Ramos (cell line): ENCODE data around the gene FBXW8.
"Not testable (repeated sequence)": the region's sequence is repeated elsewhere in the genome, so short reads cannot be mapped to it uniquely, and the experiment has no call there.

Experiments
- in situ Hi-C: fragments of 300-500 bp; cut with MboI; formaldehyde crosslinking; loops from one replicate; pipeline ENCODE4 v1.14.3; 2022; ENCODE audit warnings: low sequenced_read_pairs; ENCODE audit not compliant: unreplicated experiment

Gene FBXW8

GRCh38 chr12:117046425-117046824, 135.7 kb downstream of the FBXW8 start:
- in situ Hi-C loops: no loop called here

GRCh38 chr12:117046861-117047530, 136.2 kb downstream of the FBXW8 start:
- in situ Hi-C loops: no loop called here

- in situ Hi-C loops: no loop called here
Measured at GRCh38 chr12:117047810-117048584, 137.2 kb downstream of the FBXW8 start.

- in situ Hi-C loops: no loop called here
Measured at GRCh38 chr12:117048585-117048904, 137.8 kb downstream of the FBXW8 start.

- in situ Hi-C loops: no loop called here
Measured at GRCh38 chr12:117049295-117049694, 138.5 kb downstream of the FBXW8 start.

GRCh38 chr12:117050060-117050459, 139.3 kb downstream of the FBXW8 start:
- in situ Hi-C loops: no loop called here

- in situ Hi-C loops: no loop called here
Measured at GRCh38 chr12:117051380-117051779, 140.6 kb downstream of the FBXW8 start.

GRCh38 chr12:117052386-117053049, 141.8 kb downstream of the FBXW8 start:
- in situ Hi-C loops: no loop called here

- in situ Hi-C loops: no loop called here
Measured at GRCh38 chr12:117053050-117053400, 142.3 kb downstream of the FBXW8 start.

GRCh38 chr12:117053597-117054201, 142.9 kb downstream of the FBXW8 start:
- in situ Hi-C loops: no loop called here

GRCh38 chr12:117054279-117054678, 143.5 kb downstream of the FBXW8 start:
- in situ Hi-C loops: no loop called here

- in situ Hi-C loops: not testable (repeated sequence)
Measured at GRCh38 chr12:117057626-117058025, 146.9 kb downstream of the FBXW8 start.

GRCh38 chr12:117058442-117059072, 147.8 kb downstream of the FBXW8 start:
- in situ Hi-C loops: no loop called here

GRCh38 chr12:117059156-117059555, 148.4 kb downstream of the FBXW8 start:
- in situ Hi-C loops: no loop called here

- in situ Hi-C loops: no loop called here
Measured at GRCh38 chr12:117060246-117060928, 149.6 kb downstream of the FBXW8 start.

GRCh38 chr12:117060929-117061305, 150.2 kb downstream of the FBXW8 start:
- in situ Hi-C loops: no loop called here

GRCh38 chr12:117061555-117062079, 150.9 kb downstream of the FBXW8 start:
- in situ Hi-C loops: no loop called here

GRCh38 chr12:117063162-117063911, 152.6 kb downstream of the FBXW8 start:
- in situ Hi-C loops: no loop called here

- in situ Hi-C loops: no loop called here
Measured at GRCh38 chr12:117064049-117064448, 153.3 kb downstream of the FBXW8 start.
